Myocyte (in vitro differentiated cells): ENCODE measurements around the gene ZNF665. TPM values are rescaled to one million over a fixed set of nuclear protein-coding genes. Genes with fewer than 3 reads are reported as not detected.
"Not testable (repeated sequence)": the region's sequence is repeated elsewhere in the genome, so short reads cannot be mapped to it uniquely, and the experiment has no call there.

Source experiments
- DNase-seq: peaks from one replicate; pipeline ENCODE4 v3.0.0-alpha.2; 2012; ENCODE audit warnings: low read depth
- total RNA-seq: library from RNA; depleted of rRNA; stranded (reverse); fragments of >200 nt; gene quantifications from 2 replicates; pipeline ENCODE4 v1.2.3, GENCODE V29; 2014

Gene ZNF665
- total RNA-seq, 1 donor from 2014 or later, result not detected

- peak; percentile 14 for DNase-seq
These were observed 35.0 kb downstream of the ZNF665 start for GRCh38 chr19:53158119-53158656.

GRCh38 chr19:53157626-53158025 is 35.5 kb downstream of the ZNF665 start:
- DNase-seq, result peak; percentile 0

GRCh38 chr19:53156850-53157249 is 36.3 kb downstream of the ZNF665 start:
- DNase-seq, result no peak

GRCh38 chr19:53147645-53148044 is 45.5 kb downstream of the ZNF665 start:
- DNase-seq, result peak; percentile 1

GRCh38 chr19:53140351-53140750 is 52.8 kb downstream of the ZNF665 start:
- no peak for DNase-seq

GRCh38 chr19:53136432-53136831 is 56.7 kb downstream of the ZNF665 start:
- no peak for DNase-seq

- DNase-seq, result peak; percentile 53
These were observed 60.8 kb downstream of the ZNF665 start, which contains the start of gene ZNF415 for GRCh38 chr19:53132141-53132991. TSS of gene ZNF415 (minus strand) at chr19:53132910. CDS start at chr19:53122676, 10,234 bp downstream.

- no peak for DNase-seq
These were observed 61.4 kb downstream of the ZNF665 start for GRCh38 chr19:53131727-53132126.

GRCh38 chr19:53131085-53131590 is 62.0 kb downstream of the ZNF665 start:
- DNase-seq, result no peak

GRCh38 chr19:53130506-53130905 is 62.7 kb downstream of the ZNF665 start:
- DNase-seq, result no peak

- not testable (repeated sequence) for DNase-seq
These were observed 66.2 kb downstream of the ZNF665 start for GRCh38 chr19:53126733-53127526.

- no peak for DNase-seq
These were observed 69.8 kb downstream of the ZNF665 start for GRCh38 chr19:53123400-53123799.

Other genes with a start within 250 kb of the ZNF665 start
- 4.7 and 6.2 TPM in 2 replicates for gene ZNF816, start 230.5 kb downstream of the ZNF665 start, total RNA-seq
- gene ERVV-1, start 179.4 kb downstream of the ZNF665 start, total RNA-seq, result not detected in 2 replicates
- gene ERVV-2, start 148.6 kb downstream of the ZNF665 start, total RNA-seq, result not detected in 2 replicates
- gene ZNF160, start 89.9 kb downstream of the ZNF665 start, total RNA-seq, result 22.1 and 35.0 TPM in 2 replicates
- 3.7 and 6.9 TPM in 2 replicates for gene ZNF415, start 60.4 kb downstream of the ZNF665 start, total RNA-seq
- gene ZNF347, start 34.3 kb downstream of the ZNF665 start, total RNA-seq, result 2.5 and 5.4 TPM in 2 replicates
- 5.8 and 10.6 TPM in 2 replicates for gene ZNF677, start 61.5 kb upstream of the ZNF665 start, total RNA-seq
- gene VN1R2, start 64.9 kb upstream of the ZNF665 start, total RNA-seq, result not detected in 2 replicates
- not detected in 2 replicates for gene VN1R4, start 74.4 kb upstream of the ZNF665 start, total RNA-seq
- 7.5 and 8.6 TPM in 2 replicates for gene ZNF845, start 140.4 kb upstream of the ZNF665 start, total RNA-seq
- 3.4 and 5.2 TPM in 2 replicates for gene ZNF525, start 172.3 kb upstream of the ZNF665 start, total RNA-seq
- gene ZNF765, start 201.8 kb upstream of the ZNF665 start, total RNA-seq, result 8.9 and 15.6 TPM in 2 replicates
- 8.4 and 8.9 TPM in 2 replicates for gene ZNF761, start 238.6 kb upstream of the ZNF665 start, total RNA-seq